Kidney (tissue), 14 donors: Measurements from ENCODE around the gene PRKRA. TPM values are rescaled to one million over a fixed set of nuclear protein-coding genes. Genes with fewer than 3 reads are reported as not detected.
"Not testable (repeated sequence)": the region's sequence is repeated elsewhere in the genome, so short reads cannot be mapped to it uniquely, and the experiment has no call there.

Experiments used
- DNase-seq, 5 donors: peaks; one replicate each; pipeline ENCODE4 v3.0.0-alpha.2; 2013 to 2020
- FAIRE-seq: peaks from 2 replicates; lab custom pipeline; 2012; peaks lifted over from hg19 to GRCh38; lab: Jason Lieb, UNC
- H3K27ac ChIP-seq, 2 donors: one replicate each; pipeline ENCODE4 v1.7.0; 2013; ENCODE audit warnings: low read depth in 2 of 2, low read length in 2 of 2, inconsistent platforms in 1 of 2
- H3K27me3 ChIP-seq: one replicate; pipeline ENCODE4 v1.7.1; 2013; ENCODE audit warnings: low read length, inconsistent platforms; ENCODE audit not compliant: control insufficient read depth, insufficient read depth
- H3K36me3 ChIP-seq, 3 donors: one replicate each; pipeline versions ENCODE4 v1.7.0 to v1.7.1; 2013; ENCODE audit warnings: low read length in 3 of 3, control low read depth in 1 of 3, inconsistent platforms in 1 of 3; ENCODE audit not compliant: insufficient read depth in 3 of 3, control insufficient read depth in 2 of 3
- H3K4me1 ChIP-seq, 3 donors: one replicate each; pipeline versions ENCODE4 v1.7.0 to v1.7.1; 2013; ENCODE audit warnings: low read length in 3 of 3, inconsistent platforms in 1 of 3, low read depth in 1 of 3; ENCODE audit not compliant: control insufficient read depth in 2 of 3, insufficient read depth in 2 of 3
- H3K4me3 ChIP-seq, 3 donors: one replicate each; pipeline versions ENCODE4 v1.7.0 to v1.8.1; 2013; ENCODE audit warnings: low read length in 3 of 3, control low read depth in 1 of 3, inconsistent platforms in 1 of 3
- H3K9ac ChIP-seq, 3 donors: one replicate each; pipeline versions ENCODE4 v1.7.0 to v1.7.1; 2013; ENCODE audit warnings: low read length in 3 of 3, control low read depth in 1 of 3, inconsistent platforms in 1 of 3
- H3K9me3 ChIP-seq, 3 donors: one replicate each; pipeline versions ENCODE4 v1.7.0 to v1.7.1; 2013; ENCODE audit warnings: low read length in 3 of 3, control low read depth in 1 of 3, inconsistent platforms in 1 of 3; ENCODE audit not compliant: control insufficient read depth in 2 of 3, insufficient read depth in 1 of 3
- intact Hi-C: fragments of 100-400 bp; cut with DNase I; formaldehyde crosslinking; loops from one replicate; pipeline ENCODE4 v1.11.1; 2022
- polyA plus RNA-seq: library from polyadenylated mRNA; stranded (reverse); fragments of 350-450 nt; fragmentation: Illumina TruSeq; extraction: RNeasy Lipid Tissue Mini Kit (QIAGEN cat#74804); gene quantifications from one replicate; pipeline ENCODE4 v1.2.3, GENCODE V29; 2014; ENCODE audit warnings: low read depth, low replicate concordance; ENCODE audit not compliant: insufficient read depth
- total RNA-seq: library from RNA; stranded (reverse); fragmentation: NEBNext Ultra II Directional; extraction: Animal tissue kit (Norgen Biotek cat#: 25700); gene quantifications from one replicate; pipeline ENCODE4 v1.2.1, GENCODE V29; 2021
- TF ChIP-seq, protein P1 (sequence below): IDR thresholded peaks from 3 replicates; pipeline ENCODE4 v1.5.1; 2012; ENCODE audit warnings: mild to moderate bottlenecking, moderate library complexity, borderline replicate concordance; ENCODE audit not compliant: insufficient read depth; ENCODE audit errors: extremely low read depth
- donor health status: control.
- donor health status: control.
- donor health status: control.
- donor health status: control.
- donor health status: control.
- donor health status: DM: yes; HTN: yes; CAD: no.
- donor health status: Normal renal cell carcinoma (clear cell type).

Gene PRKRA
- total and polyA plus RNA-seq, 2 donors from 2014 or later, result 42.6 to 43.0 TPM

DNA sequence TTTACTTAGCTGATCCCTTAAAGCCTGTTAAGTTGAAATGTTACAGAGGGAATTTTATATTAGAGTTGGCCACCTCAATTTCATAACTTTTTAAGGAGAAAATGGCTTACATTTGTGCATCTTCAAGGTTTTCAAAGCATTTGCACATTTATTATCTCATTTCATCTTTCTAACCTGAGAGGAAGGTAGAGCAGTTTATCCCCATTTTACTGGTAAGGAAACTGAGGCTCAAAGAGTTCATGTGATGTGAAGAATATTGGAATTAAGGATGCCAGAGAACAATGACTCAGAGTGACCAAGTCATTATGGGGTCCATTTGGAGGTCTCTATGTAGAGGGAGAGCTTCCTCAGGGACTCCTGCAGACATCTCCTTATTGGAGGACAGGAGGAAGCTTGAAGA lies 35.0 kb downstream of the PRKRA start:
- no peak for FAIRE-seq
- Histone ChIP-seq H3K4me1 (peaks cover 0 to 5% (median 0%) of the 10 kb centered on the region in 3 donors), H3K9me3 (no peaks in the 10 kb centered on the region), H3K27me3 (no peaks in the 10 kb centered on the region), H3K36me3 (no peaks in the 10 kb centered on the region), H3K9ac (peak overlapping the region in 1 of 3 donors; percentile 6), H3K4me3 (no peak overlapping the region), H3K27ac (no peak overlapping the region)
- no peak for DNase-seq
- TF ChIP-seq, protein P1, sequence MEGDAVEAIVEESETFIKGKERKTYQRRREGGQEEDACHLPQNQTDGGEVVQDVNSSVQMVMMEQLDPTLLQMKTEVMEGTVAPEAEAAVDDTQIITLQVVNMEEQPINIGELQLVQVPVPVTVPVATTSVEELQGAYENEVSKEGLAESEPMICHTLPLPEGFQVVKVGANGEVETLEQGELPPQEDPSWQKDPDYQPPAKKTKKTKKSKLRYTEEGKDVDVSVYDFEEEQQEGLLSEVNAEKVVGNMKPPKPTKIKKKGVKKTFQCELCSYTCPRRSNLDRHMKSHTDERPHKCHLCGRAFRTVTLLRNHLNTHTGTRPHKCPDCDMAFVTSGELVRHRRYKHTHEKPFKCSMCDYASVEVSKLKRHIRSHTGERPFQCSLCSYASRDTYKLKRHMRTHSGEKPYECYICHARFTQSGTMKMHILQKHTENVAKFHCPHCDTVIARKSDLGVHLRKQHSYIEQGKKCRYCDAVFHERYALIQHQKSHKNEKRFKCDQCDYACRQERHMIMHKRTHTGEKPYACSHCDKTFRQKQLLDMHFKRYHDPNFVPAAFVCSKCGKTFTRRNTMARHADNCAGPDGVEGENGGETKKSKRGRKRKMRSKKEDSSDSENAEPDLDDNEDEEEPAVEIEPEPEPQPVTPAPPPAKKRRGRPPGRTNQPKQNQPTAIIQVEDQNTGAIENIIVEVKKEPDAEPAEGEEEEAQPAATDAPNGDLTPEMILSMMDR, result no peak
- intact Hi-C loops, result no loop called here

DNA sequence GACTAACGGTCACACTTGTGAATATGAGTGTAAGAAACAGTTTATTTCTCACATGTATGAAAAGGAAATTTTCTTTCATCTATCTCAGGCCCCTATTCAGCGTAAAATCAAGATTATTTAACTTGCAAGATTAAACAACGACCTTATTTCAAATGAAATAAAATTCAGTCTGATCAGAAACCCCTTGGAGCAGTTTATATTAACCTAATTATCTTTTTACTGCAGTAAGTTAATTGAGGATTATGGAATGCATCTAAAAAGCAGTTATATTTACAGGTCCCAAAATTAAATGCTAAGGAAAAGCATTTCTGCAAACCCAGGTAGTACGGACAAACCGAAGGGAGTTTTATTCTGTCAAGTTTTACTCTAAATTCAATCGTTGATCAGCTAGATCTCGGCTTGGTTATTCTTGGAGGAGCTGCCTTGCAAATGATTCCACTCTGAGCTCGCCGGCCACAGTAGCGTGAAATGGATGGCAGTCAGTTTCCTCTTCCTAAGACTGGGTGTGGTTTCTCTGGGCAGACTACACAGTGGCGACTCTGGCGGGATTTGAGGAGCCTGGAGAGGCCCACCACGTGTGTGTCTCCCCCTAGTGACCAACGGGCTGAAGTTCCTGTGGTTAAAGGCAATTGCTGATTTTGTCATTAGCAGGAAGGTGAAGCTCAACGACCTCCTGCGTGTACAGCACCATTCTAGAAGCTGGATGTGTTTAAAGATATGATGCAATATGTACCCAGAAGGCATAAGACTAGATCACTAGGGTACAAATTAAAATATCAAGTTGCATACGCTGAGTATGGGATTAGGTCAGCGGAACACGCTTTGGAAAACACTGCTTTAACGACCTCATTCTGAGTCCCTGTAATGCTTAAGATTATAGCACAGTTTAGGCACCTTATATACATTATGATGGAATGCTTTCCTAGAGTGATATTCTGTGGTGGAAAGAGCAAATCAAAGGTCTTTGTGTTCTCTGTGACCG lies 36.4 kb downstream of the PRKRA start:
- Histone ChIP-seq H3K4me3 (peak overlapping the region; percentile 67 to 86 (median 79)), H3K4me1 (peaks cover 0 to 5% (median 0%) of the 10 kb centered on the region in 3 donors), H3K36me3 (no peaks in the 10 kb centered on the region), H3K27me3 (no peaks in the 10 kb centered on the region), H3K9ac (peak overlapping the region; percentile 26 to 63 (median 47)), H3K27ac (peak overlapping the region in 1 of 2 donors; percentile 76), H3K9me3 (no peaks in the 10 kb centered on the region)
- DNase-seq (peak; percentile 93 to 97 (median 94)), FAIRE-seq (peak; percentile 62)
- intact Hi-C loops, result no loop called here
- TF ChIP-seq, protein P1, result peak; percentile 87

DNA sequence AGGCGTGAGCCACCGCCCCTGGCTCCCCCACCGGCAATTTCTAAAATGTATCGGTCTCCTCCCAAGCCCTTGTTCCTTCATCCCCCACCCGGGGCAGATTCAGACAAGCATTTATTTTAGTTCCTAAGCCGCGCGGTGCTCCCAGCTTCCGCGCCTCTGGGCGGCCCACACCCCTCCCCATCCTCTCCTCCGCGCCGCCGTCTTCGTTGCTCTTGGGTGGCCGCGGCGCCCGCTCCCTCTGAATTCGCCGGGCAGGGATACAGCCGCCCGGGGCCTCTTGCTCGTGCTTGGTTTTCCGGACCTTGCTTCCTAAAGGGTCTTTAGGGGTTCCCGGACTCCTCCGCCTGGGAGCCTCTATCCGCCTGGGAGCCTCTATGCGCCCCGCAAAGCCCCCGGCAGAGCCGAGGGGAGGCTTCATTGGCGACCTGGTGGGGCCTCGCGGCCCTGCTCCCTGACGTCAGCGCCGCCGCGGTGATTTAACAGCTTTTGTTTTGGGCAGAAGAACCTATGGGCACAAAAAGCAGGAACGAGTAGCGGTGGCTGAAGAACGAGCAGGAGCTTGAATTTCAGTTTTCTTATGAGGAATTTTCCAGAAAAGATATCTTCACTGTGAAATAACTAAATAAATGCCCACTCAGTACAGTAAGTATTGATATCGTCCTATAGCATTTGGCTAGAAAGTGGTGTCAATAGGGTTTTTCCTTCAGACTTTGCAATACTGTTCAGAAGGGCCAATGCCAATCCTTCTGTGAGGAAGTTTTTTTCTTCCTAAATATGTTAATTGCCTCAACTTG lies 37.3 kb downstream of the PRKRA start:
- Histone ChIP-seq H3K9me3 (no peaks in the 10 kb centered on the region), H3K4me1 (peaks cover 0 to 5% (median 0%) of the 10 kb centered on the region in 3 donors), H3K27ac (peak overlapping the region; percentile 76 to 83), H3K27me3 (no peaks in the 10 kb centered on the region), H3K9ac (peak overlapping the region; percentile 26 to 63 (median 47)), H3K4me3 (peak overlapping the region; percentile 67 to 86 (median 69)), H3K36me3 (no peaks in the 10 kb centered on the region)
- TF ChIP-seq, protein P1, result no peak
- DNase-seq, result peak; percentile 83 to 91 (median 89)
- no peak for FAIRE-seq
- intact Hi-C loops, result no loop called here

DNA sequence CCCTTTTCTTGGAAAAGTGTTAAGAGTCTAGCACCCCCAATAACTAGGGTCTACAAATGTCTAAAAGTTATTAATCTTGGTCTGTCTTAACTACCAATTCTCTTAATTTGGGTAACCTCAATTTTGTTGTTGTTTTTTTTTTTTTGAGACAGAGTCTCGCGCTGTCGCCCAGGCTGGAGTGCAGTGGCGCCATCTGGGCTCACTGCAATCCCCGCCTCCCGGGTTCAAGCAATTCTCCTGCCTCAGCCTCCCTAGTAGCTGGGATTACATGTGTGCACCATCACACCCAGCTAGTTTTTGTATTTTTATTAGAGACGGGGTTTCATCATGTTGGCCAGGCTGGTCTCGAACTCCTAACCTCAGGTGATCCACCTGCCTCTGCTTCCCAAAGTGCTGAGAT lies 38.5 kb downstream of the PRKRA start:
- H3K27me3 ChIP-seq, H3K4me3 ChIP-seq, H3K36me3 ChIP-seq, DNase-seq, H3K4me1 ChIP-seq, H3K9me3 ChIP-seq, intact Hi-C loops, H3K9ac ChIP-seq, H3K27ac ChIP-seq, FAIRE-seq: not testable (repeated sequence)
